Epithelial cell of esophagus (primary cell): ENCODE results near the gene ARAP3.

Experiments used
- DNase-seq: peaks from one replicate; pipeline ENCODE4 v3.0.0; 2010; ENCODE audit warnings: low read depth
- H3K4me3 ChIP-seq: 2 replicates; pipeline ENCODE4 v1.5.1; 2011; ENCODE audit warnings: mild to moderate bottlenecking, low read length, control low read depth
- CTCF ChIP-seq: IDR thresholded peaks from 2 replicates; pipeline ENCODE4 v1.5.1; 2011; ENCODE audit warnings: low read depth, mild to moderate bottlenecking, low read length, control low read depth, inconsistent platforms; ENCODE audit not compliant: insufficient read depth; ENCODE audit errors: missing control alignments

The ARAP3 gene

DNA sequence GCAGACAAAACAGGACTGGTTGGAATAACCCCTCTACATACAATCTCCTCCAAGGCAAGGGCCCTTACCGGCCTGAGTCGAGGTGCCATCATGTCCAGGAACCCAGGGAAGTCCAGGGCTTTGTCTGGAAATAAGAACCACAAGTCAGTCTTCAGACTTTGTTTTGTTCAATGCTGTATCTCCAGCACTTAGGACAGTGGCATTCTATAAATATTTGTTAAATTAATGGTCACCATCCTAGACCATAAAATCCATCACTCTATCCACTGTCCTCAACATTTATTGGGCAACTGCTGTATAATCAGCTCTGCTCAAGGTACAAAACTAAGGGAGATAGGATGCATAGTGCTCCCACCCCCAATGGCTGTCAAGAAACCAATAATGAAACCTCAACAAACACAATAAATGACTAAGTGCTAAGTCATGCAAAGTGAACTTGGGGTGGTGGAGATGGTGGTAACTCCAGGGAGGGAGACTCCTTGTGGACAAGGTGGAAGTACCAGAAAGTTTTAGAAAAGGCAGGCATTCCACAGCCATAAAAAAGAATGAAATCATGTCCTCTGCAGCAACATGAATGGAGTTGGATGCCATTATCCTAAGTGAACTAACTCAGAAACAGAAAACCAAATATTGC lies 40.3 kb downstream of the ARAP3 start:
- peak; percentile 39 for TF ChIP-seq CTCF
- DNase-seq = peak; percentile 81
- H3K4me3 ChIP-seq = no peak overlapping the region

- no peak overlapping the region for H3K4me3 ChIP-seq
- no peak for TF ChIP-seq CTCF
- DNase-seq = no peak
Measured at GRCh38 chr5:141640698-141641097, 41.3 kb downstream of the ARAP3 start.

- TF ChIP-seq CTCF = no peak
- DNase-seq = no peak
- H3K4me3 ChIP-seq = no peak overlapping the region
Measured at GRCh38 chr5:141640051-141640415, 42.0 kb downstream of the ARAP3 start.

DNA sequence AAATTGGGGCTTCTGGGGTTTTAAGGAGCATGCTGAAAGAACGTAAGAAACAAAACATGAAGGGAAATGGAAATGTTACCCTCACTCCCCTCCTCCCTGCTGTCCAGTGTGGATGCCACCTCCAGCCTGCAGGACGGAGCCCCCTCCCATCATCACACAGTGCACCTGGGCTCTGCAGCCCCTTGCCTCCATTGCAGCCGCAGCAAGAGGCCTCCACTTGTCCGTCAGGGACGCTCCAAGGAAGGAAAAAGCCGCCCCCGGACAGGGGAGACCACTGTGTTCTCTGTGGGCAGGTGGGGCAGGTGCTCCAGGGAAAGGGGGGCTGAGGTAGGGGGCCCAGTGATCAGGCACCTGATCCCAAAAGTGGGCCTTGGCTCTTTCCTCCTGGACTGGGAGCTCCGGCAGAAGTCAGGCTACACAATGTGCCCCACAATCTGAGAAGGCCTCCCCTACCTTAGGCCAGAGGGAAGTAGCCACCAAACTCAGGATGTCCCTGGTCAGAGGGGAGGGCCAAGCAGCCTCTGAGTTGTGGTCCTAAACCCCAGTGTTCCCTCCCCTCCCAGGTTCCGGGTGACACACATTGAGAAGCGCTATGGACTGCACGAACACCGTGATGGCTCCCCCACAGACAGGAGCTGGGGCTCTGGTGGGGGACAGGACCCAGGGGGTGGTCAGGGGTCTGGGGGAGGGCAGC lies 42.5 kb downstream of the ARAP3 start:
- no peak for TF ChIP-seq CTCF
- no peak for DNase-seq
- no peak overlapping the region for H3K4me3 ChIP-seq

GRCh38 chr5:141638771-141639170 lies 43.3 kb downstream of the ARAP3 start:
- DNase-seq = no peak
- TF ChIP-seq CTCF = no peak

DNA sequence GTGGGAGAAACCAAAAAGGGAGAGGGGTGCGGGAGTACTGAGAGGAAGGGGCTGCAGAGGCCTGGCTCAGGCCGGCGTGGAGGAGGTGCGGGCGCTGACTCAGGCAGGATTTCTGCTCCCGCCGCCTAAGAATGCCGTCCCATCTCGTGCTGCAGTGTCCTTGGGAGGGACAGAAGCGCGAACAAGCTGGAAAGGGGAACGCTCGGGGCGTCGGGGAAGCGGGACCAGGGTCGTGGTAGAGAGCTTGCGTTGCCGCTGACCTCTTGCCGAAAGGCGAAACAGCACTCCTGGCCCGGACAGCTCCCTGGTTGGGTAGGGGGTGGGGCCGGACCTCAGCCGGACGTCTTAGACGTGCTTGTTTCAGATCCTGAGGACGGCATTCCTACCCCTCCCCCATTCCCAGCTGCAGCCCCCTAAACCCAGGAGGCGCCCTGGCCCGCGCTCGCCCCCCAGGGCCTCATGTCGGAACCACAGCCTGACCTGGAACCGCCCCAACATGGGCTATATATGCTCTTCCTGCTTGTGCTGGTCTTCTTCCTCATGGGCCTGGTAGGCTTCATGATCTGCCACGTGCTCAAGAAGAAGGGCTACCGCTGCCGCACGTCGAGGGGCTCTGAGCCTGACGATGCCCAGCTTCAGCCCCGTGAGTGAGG lies 44.1 kb downstream of the ARAP3 start:
- TF ChIP-seq CTCF = peak; percentile 38
- DNase-seq = peak; percentile 41
- H3K4me3 ChIP-seq = peak overlapping the region; percentile 91

More at GRCh38 chr5:141638771-141639170, 43.3 kb downstream of the ARAP3 start:
- no peak overlapping the region for H3K4me3 ChIP-seq
